H9 (cell line): ENCODE measurements around the gene RCAN1. TPM values are rescaled to one million over a fixed set of nuclear protein-coding genes. Genes with fewer than 3 reads are reported as not detected.
A peak's percentile ranks its signal among the peaks of the same experiment; 100 is the strongest.

Experiments
- DNase-seq: peaks from one replicate; pipeline ENCODE4 v3.0.0-alpha.2; 2017
- H2AFZ ChIP-seq: one replicate; pipeline ENCODE4 v1.6.1; 2013; ENCODE audit warnings: mild to moderate bottlenecking, low read length, control low read depth, moderate library complexity
- H2AK5ac ChIP-seq: 2 replicates; pipeline ENCODE4 v1.6.1; 2013; ENCODE audit warnings: low read length, control low read depth, mixed read lengths; ENCODE audit not compliant: insufficient read length
- H2BK120ac ChIP-seq: one replicate; pipeline ENCODE4 v1.6.1; 2013; ENCODE audit warnings: low read depth, mild to moderate bottlenecking, low read length, control low read depth, inconsistent platforms; ENCODE audit not compliant: poor library complexity, severe bottlenecking
- H2BK12ac ChIP-seq: 2 replicates; pipeline ENCODE4 v1.6.1; 2013; ENCODE audit warnings: low read length, control low read depth, mixed read lengths, low read depth; ENCODE audit not compliant: insufficient read length
- H2BK15ac ChIP-seq: 2 replicates; pipeline ENCODE4 v1.6.1; 2013; ENCODE audit warnings: low read depth, low read length, control low read depth
- H2BK20ac ChIP-seq: one replicate; pipeline ENCODE4 v1.6.1; 2013; ENCODE audit warnings: low read depth, mild to moderate bottlenecking, low read length, control low read depth, inconsistent platforms; ENCODE audit not compliant: poor library complexity, severe bottlenecking
- H2BK5ac ChIP-seq: 2 replicates; pipeline ENCODE4 v1.6.1; 2013; ENCODE audit warnings: low read length, control low read depth, mixed read lengths; ENCODE audit not compliant: insufficient read length
- H3K14ac ChIP-seq: 2 replicates; pipeline ENCODE4 v1.6.1; 2013; ENCODE audit warnings: low read length, control low read depth; ENCODE audit not compliant: insufficient read depth
- H3K18ac ChIP-seq: 2 replicates; pipeline ENCODE4 v1.6.1; 2013; ENCODE audit warnings: low read depth, mild to moderate bottlenecking, mixed read lengths, low read length, control low read depth; ENCODE audit not compliant: insufficient read length
- H3K23ac ChIP-seq: 2 replicates; pipeline ENCODE4 v1.6.1; 2013; ENCODE audit warnings: low read length, control low read depth, mixed read lengths, low read depth; ENCODE audit not compliant: insufficient read length
- H3K23me2 ChIP-seq: 2 replicates; pipeline ENCODE4 v1.6.1; 2013; ENCODE audit warnings: low read depth, mild to moderate bottlenecking, mixed read lengths, low read length, control low read depth; ENCODE audit not compliant: insufficient read length, poor library complexity, severe bottlenecking
- H3K27ac ChIP-seq: 2 replicates; pipeline ENCODE4 v1.5.1; 2013; ENCODE audit warnings: low read length, control low read depth, mixed read lengths, low read depth; ENCODE audit not compliant: insufficient read length
- H3K27me3 ChIP-seq: 2 replicates; pipeline ENCODE4 v1.6.1; 2013; ENCODE audit warnings: low read length, control low read depth, inconsistent platforms; ENCODE audit not compliant: insufficient read depth
- H3K4ac ChIP-seq: 2 replicates; pipeline ENCODE4 v1.6.1; 2013; ENCODE audit warnings: low read depth, mild to moderate bottlenecking, control low read depth, inconsistent platforms, low read length, moderate library complexity
- H3K4me1 ChIP-seq: 2 replicates; pipeline ENCODE4 v1.6.1; 2013; ENCODE audit warnings: low read length, control low read depth, inconsistent platforms; ENCODE audit not compliant: insufficient read depth
- H3K4me2 ChIP-seq: 2 replicates; pipeline ENCODE4 v1.6.1; 2013; ENCODE audit warnings: low read length, control low read depth, mixed read lengths; ENCODE audit not compliant: insufficient read length, insufficient read depth
- H3K56ac ChIP-seq: 2 replicates; pipeline ENCODE4 v1.6.1; 2013; ENCODE audit warnings: low read depth, mild to moderate bottlenecking, mixed read lengths, low read length, control low read depth; ENCODE audit not compliant: insufficient read length
- H3K79me1 ChIP-seq: 2 replicates; pipeline ENCODE4 v1.6.1; 2013; ENCODE audit warnings: low read depth, mild to moderate bottlenecking, moderate library complexity, low read length, control low read depth, inconsistent platforms; ENCODE audit not compliant: insufficient read depth, poor library complexity, severe bottlenecking
- H3K79me2 ChIP-seq: 2 replicates; pipeline ENCODE4 v1.6.1; 2013; ENCODE audit warnings: low read length, control low read depth, inconsistent platforms; ENCODE audit not compliant: insufficient read depth
- H3K9ac ChIP-seq: 2 replicates; pipeline ENCODE4 v1.6.1; 2013; ENCODE audit warnings: low read length, control low read depth, mixed read lengths; ENCODE audit not compliant: insufficient read length; ENCODE audit errors: extremely low read depth
- H3K9me3 ChIP-seq: one replicate; pipeline ENCODE4 v1.6.1; 2013; ENCODE audit warnings: low read depth, low read length, inconsistent platforms; ENCODE audit not compliant: control insufficient read depth
- H3T11ph ChIP-seq: one replicate; pipeline ENCODE4 v1.6.1; 2013; ENCODE audit warnings: mild to moderate bottlenecking, low read length, control low read depth, inconsistent platforms
- H4K20me1 ChIP-seq: one replicate; pipeline ENCODE4 v1.6.1; 2013; ENCODE audit not compliant: control insufficient read depth, insufficient read length, insufficient read depth
- H4K5ac ChIP-seq: 2 replicates; pipeline ENCODE4 v1.6.1; 2013; ENCODE audit warnings: low read depth, mild to moderate bottlenecking, mixed read lengths, low read length, control low read depth; ENCODE audit not compliant: insufficient read length
- H4K8ac ChIP-seq: replicated peaks from 2 replicates; pipeline ENCODE4 v1.6.1; 2013; ENCODE audit warnings: low read length, control low read depth, mixed read lengths, low read depth; ENCODE audit not compliant: insufficient read length
- H4K91ac ChIP-seq: 2 replicates; pipeline ENCODE4 v1.6.1; 2013; ENCODE audit warnings: low read depth, mild to moderate bottlenecking, moderate library complexity, mixed read lengths, low read length, control low read depth; ENCODE audit not compliant: insufficient read length
- H3K27ac Mint-ChIP-seq, 3 experiments: 2 replicates in 2 of 3; 3 replicates in 1 of 3; pipeline ENCODE4 v1.8.0; 2020 to 2021; ENCODE audit warnings: mixed read lengths in 3 of 3, mild to moderate bottlenecking in 1 of 3, moderate library complexity in 1 of 3
- H3K27me3 Mint-ChIP-seq: 2 replicates; pipeline ENCODE4 v1.8.0; 2021; ENCODE audit warnings: low read depth, mild to moderate bottlenecking, moderate library complexity, mixed read lengths
- H3K36me3 Mint-ChIP-seq, 3 experiments: 2 replicates in 2 of 3; 3 replicates in 1 of 3; pipeline ENCODE4 v1.8.0; 2020 to 2021; ENCODE audit warnings: low read depth in 3 of 3, mixed read lengths in 3 of 3; ENCODE audit not compliant: insufficient read depth in 1 of 3
- H3K4me1 Mint-ChIP-seq, 2 experiments: 2 replicates each; pipeline ENCODE4 v1.8.0; 2020; ENCODE audit warnings: mixed read lengths in 2 of 2
- H3K4me3 Mint-ChIP-seq, 2 experiments: 2 replicates in 1 of 2; 3 replicates in 1 of 2; pipeline ENCODE4 v1.8.0; 2020 to 2021; ENCODE audit warnings: mild to moderate bottlenecking in 2 of 2, mixed read lengths in 2 of 2, moderate library complexity in 1 of 2
- H3K9me3 Mint-ChIP-seq, 2 experiments: 2 replicates in 1 of 2; 3 replicates in 1 of 2; pipeline ENCODE4 v1.8.0; 2020; ENCODE audit warnings: mild to moderate bottlenecking in 2 of 2, mixed read lengths in 2 of 2, moderate library complexity in 1 of 2
- CTCF ChIP-seq: fragments of 200-600 bp; sonication (generic); conservative IDR thresholded peaks from 3 replicates; pipeline ENCODE4 v1.8.0; 2021; ENCODE audit warnings: antibody characterized with exemption, mild to moderate bottlenecking
- WGBS: extraction: QIAGEN DNeasy Blood & Tissue Kit; methylation state at CpG from one replicate; pipeline ENCODE4 v1.1.7; 2013; ENCODE audit warnings: missing lambda C conversion rate, low lambda C conversion rate, mixed read lengths; ENCODE audit not compliant: insufficient read length; ENCODE audit errors: extremely low coverage; 5-methylcytosine and 5-hydroxymethylcytosine counted together
- total RNA-seq: library from RNA; stranded (reverse); gene quantifications from 2 replicates; pipeline ENCODE4 v1.2.1, GENCODE V29; 2021

Gene RCAN1
- total RNA-seq, 1 experiment from 2014 or later: 7.0 TPM

- no peaks in the 10 kb centered on the region for H3K9me3 ChIP-seq
- Mint-ChIP-seq H3K4me3 (no peak overlapping the region), H3K27me3 (no peaks in the 10 kb centered on the region), H3K4me1 (no peaks in the 10 kb centered on the region), H3K9me3 (no peaks in the 10 kb centered on the region), H3K36me3 (no peaks in the 10 kb centered on the region; a peak in 1 of 7 replicates), H3K27ac (no peak overlapping the region)
- no peak overlapping the region for H3K4me2 ChIP-seq
- H4K20me1 ChIP-seq: no peaks in the 10 kb centered on the region
- H3K79me2 ChIP-seq: no peaks in the 10 kb centered on the region
- H3K27ac ChIP-seq: no peak overlapping the region
- H4K91ac ChIP-seq: no peak overlapping the region
- H3K18ac ChIP-seq: no peak overlapping the region
- no peaks in the 10 kb centered on the region for H3K27me3 ChIP-seq
- peak; percentile 38; the same call in 2 of the 3 replicates for TF ChIP-seq CTCF
- H2AFZ ChIP-seq: no peak overlapping the region
- no peak overlapping the region for H2BK15ac ChIP-seq
- H2BK5ac ChIP-seq: no peak overlapping the region
- no peak overlapping the region for H4K5ac ChIP-seq
- no peaks in the 10 kb centered on the region for H3K23me2 ChIP-seq
- no peak for DNase-seq
- H3T11ph ChIP-seq: no peak overlapping the region
- no peak overlapping the region for H2BK12ac ChIP-seq
- H3K4ac ChIP-seq: no peak overlapping the region
- no peak overlapping the region for H3K56ac ChIP-seq
- H3K14ac ChIP-seq: no peak overlapping the region
- H3K9ac ChIP-seq: no peak overlapping the region
- no peaks in the 10 kb centered on the region for H3K4me1 ChIP-seq
- no peaks in the 10 kb centered on the region for H3K79me1 ChIP-seq
- WGBS: no CpG with 5 or more reads among the region's 4 CpGs
- H2BK120ac ChIP-seq: no peak overlapping the region
- no peak overlapping the region for H2BK20ac ChIP-seq
- no peak overlapping the region for H3K23ac ChIP-seq
- no peak overlapping the region for H2AK5ac ChIP-seq
- H4K8ac ChIP-seq: no peak overlapping the region
Measured at GRCh38 chr21:34509151-34509550, 105.8 kb downstream of the RCAN1 start.
